GM23248 (cell line): Measurements from ENCODE around the gene GREM1.

Experiments
- EZH2 ChIP-seq: fragments of 200-600 bp; sonication (generic); IDR thresholded peaks from 2 replicates; pipeline ENCODE4 v1.6.1; 2018; ENCODE audit warnings: antibody characterized with exemption, mild to moderate bottlenecking; ENCODE audit not compliant: insufficient read depth, poor library complexity, severe bottlenecking
- EZH2phosphoT487 ChIP-seq: fragments of 200-600 bp; sonication (generic); IDR thresholded peaks from 2 replicates; pipeline ENCODE4 v1.6.1; 2018; ENCODE audit warnings: antibody characterized with exemption, moderate library complexity, mild to moderate bottlenecking, low read depth; ENCODE audit not compliant: insufficient read depth

GRCh38 chr15:32743411-32744140, 25.8 kb downstream of the GREM1 start:
- TF ChIP-seq EZH2 (no peak), EZH2phosphoT487 (no peak)
